GM11168 (cell line): ENCODE data around the gene ASNSD1.
"Not testable (repeated sequence)": the region's sequence is repeated elsewhere in the genome, so short reads cannot be mapped to it uniquely, and the experiment has no call there.

Experiments used
- in situ Hi-C: fragments of 300-500 bp; cut with MboI; formaldehyde crosslinking; loops from one replicate; pipeline ENCODE4 v1.12.0; 2022; ENCODE audit warnings: low sequenced_read_pairs; ENCODE audit not compliant: unreplicated experiment

Gene ASNSD1

GRCh38 chr2:189681203-189681602 is 19.9 kb downstream of the ASNSD1 start:
- in situ Hi-C loops: no loop called here

DNA sequence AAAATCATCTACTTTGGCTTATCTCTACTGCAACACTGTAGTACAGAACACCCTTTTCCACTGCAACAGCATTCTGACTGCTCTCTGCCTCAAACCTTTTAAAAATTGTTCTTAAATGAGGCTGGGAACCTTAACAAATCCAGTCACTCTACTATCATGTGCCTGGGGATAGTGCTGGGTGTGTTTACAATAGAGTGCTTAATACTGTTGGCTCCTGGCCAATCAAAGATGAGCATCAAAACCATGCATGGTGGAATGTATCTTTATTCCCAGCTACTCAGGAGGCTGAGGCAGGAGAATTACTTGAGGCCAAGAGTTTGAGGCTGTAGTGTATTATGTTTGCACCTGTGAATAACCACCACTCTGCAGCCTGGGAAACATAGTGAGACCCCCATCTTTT is 20.6 kb downstream of the ASNSD1 start:
- in situ Hi-C loops: no loop called here

DNA sequence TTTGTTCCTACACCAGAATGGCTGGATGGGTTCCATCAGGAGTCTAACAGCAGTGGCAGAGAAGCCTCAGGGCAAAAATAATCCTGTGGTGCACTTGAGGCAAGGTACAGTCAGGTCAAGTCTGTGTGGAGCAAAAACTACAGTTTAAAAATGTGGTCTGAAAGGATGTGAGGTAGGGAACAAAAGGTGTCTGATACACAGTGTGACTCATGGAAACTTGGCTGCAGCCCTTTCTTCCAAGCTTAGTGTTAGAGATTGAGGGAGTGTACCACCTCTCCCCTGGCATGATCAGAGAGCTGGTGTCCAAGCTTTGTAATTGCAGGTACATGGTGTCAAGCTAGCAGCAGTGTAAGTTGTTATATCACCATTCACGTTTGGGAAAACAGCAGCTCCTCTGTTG is 22.1 kb downstream of the ASNSD1 start:
- in situ Hi-C loops: no loop called here

- in situ Hi-C loops: no loop called here
Measured at GRCh38 chr2:189684811-189685210, 23.6 kb downstream of the ASNSD1 start.

- in situ Hi-C loops: no loop called here
Measured at GRCh38 chr2:189685540-189686229, 24.4 kb downstream of the ASNSD1 start.

GRCh38 chr2:189687796-189688195 is 26.5 kb downstream of the ASNSD1 start:
- in situ Hi-C loops: not testable (repeated sequence)

- in situ Hi-C loops: no loop called here
Measured at GRCh38 chr2:189696223-189696622, 35.0 kb downstream of the ASNSD1 start.

GRCh38 chr2:189698020-189698887 is 37.0 kb downstream of the ASNSD1 start:
- in situ Hi-C loops: no loop called here

GRCh38 chr2:189700681-189701080 is 39.4 kb downstream of the ASNSD1 start:
- in situ Hi-C loops: loop anchor here (10.0 kb wide), 1 partner anchor 46 kb away; no protein-coding TSS in a partner anchor

GRCh38 chr2:189702071-189702470 is 40.8 kb downstream of the ASNSD1 start:
- in situ Hi-C loops: loop anchor here (10.0 kb wide), 1 partner anchor 47 kb away; no protein-coding TSS in a partner anchor

DNA sequence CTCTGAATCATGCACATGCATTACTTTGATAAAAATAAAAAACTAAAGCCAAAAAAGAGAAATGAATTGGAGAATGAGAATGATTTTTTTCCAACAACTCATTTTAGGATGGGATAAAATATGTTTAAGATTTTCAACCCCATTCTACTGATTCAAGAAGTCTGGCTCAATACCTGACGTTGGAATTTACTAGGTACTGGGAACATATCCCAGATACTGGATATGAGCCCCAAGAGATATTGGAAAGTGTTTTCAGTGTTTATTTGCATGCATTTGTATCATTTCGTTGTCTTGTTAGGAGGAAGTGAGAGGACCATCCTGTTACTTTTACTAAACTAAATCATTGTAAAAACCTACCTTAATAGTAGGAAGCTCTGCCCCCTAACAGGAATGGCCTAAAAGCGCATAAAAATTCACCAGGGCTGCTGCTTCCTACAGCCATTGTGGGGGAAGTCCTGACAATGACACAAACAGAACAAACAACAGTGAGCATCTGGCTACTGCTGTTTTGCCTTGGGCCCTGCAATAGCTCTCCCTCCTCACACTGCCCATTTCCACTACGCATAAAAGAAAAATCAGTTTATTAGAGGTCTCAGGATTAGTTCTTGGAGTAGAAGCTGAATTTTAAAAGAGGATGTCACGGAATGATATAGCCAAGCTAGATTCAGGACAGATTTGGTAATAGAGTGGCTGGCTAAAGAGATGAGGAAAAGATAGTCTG is 48.4 kb downstream of the ASNSD1 start:
- in situ Hi-C loops: loop anchor here (10.0 kb wide), 1 partner anchor 55 kb away; no protein-coding TSS in a partner anchor

- in situ Hi-C loops: not testable (repeated sequence)
Measured at GRCh38 chr2:189717593-189717992, 56.3 kb downstream of the ASNSD1 start.

DNA sequence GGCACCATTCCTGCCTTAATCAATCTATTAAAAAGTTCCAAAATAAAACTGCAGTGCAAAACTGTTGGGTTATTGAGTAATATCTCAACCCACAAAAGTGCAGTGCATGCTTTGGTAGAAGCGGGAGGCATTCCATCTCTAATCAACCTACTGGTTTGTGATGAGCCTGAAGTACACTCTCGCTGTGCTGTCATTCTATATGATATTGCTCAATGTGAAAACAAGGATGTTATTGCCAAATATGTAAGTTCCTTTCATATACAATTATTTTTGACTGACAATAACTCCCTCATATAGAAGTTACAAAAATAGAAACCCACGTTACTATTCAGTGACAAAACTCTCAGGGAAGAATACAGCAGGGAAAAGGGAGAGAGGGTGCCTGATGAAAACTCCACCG is 58.3 kb downstream of the ASNSD1 start:
- in situ Hi-C loops: no loop called here
